GM12874 (cell line): Measurements from ENCODE around the gene ACSF2.

Experiments used
- TF ChIP-seq, protein P1 (sequence below): IDR thresholded peaks from 2 replicates; pipeline ENCODE4 v1.5.1; 2011; ENCODE audit warnings: low read depth, mild to moderate bottlenecking, control low read depth, low read length, moderate library complexity; ENCODE audit not compliant: insufficient read depth

The ACSF2 gene

DNA sequence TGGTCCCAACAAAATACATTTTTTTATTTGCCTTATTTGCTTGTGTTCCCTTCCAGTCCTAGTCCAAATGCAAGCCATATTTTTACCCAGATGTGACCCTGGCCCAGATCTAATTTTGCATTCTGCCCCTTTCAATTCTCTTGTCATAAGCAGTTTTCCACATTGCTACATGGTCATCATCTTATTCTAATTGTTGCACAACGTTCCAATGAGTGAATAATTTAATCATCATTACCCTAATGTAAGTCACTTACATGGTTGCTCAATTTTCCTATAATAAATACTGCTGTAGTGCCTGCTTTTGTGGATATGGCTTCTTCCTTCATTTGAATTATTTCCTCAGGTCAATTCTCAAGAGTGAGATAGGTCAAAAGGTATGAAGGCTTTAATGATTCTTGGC is 65.5 kb downstream of the ACSF2 start:
- TF ChIP-seq, protein P1, sequence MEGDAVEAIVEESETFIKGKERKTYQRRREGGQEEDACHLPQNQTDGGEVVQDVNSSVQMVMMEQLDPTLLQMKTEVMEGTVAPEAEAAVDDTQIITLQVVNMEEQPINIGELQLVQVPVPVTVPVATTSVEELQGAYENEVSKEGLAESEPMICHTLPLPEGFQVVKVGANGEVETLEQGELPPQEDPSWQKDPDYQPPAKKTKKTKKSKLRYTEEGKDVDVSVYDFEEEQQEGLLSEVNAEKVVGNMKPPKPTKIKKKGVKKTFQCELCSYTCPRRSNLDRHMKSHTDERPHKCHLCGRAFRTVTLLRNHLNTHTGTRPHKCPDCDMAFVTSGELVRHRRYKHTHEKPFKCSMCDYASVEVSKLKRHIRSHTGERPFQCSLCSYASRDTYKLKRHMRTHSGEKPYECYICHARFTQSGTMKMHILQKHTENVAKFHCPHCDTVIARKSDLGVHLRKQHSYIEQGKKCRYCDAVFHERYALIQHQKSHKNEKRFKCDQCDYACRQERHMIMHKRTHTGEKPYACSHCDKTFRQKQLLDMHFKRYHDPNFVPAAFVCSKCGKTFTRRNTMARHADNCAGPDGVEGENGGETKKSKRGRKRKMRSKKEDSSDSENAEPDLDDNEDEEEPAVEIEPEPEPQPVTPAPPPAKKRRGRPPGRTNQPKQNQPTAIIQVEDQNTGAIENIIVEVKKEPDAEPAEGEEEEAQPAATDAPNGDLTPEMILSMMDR, result no peak

DNA sequence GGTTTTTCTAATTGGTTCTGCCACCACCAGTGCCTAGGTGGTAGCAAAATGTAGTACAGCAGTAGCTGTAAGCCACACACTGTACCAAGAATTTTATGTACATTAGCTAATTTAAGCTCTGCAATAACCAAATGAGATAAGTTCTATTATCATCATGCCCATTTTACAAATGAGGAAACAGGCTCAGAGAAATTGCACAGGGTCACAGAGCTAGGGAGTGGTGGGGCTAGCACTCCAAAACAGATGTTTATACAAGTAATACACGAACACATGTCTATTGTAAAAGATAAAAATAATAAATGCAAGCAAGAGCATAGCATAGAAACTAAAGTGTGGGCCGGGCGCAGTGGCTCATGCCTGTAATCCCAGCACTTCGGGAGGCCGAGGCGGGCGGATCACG is 66.2 kb downstream of the ACSF2 start:
- TF ChIP-seq, protein P1, result no peak

DNA sequence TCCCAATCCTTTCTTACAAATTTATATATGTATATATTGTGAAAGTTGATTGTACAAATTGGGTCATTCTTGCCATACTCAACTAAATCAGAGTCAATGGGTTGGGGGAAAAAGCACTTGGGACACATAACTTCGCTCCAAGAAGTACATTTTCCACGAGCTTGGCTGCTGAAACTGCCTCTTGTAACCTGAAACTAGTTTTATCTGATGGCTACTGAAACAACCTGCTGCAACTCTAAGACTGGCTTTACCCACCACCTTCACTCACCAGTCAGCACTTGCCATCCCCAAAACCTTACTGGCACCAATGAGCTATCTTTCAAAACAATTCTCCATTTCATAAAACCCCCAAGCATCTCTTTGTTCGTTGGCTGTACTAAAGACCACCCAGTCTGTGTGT is 67.7 kb downstream of the ACSF2 start:
- TF ChIP-seq, protein P1, result no peak

DNA sequence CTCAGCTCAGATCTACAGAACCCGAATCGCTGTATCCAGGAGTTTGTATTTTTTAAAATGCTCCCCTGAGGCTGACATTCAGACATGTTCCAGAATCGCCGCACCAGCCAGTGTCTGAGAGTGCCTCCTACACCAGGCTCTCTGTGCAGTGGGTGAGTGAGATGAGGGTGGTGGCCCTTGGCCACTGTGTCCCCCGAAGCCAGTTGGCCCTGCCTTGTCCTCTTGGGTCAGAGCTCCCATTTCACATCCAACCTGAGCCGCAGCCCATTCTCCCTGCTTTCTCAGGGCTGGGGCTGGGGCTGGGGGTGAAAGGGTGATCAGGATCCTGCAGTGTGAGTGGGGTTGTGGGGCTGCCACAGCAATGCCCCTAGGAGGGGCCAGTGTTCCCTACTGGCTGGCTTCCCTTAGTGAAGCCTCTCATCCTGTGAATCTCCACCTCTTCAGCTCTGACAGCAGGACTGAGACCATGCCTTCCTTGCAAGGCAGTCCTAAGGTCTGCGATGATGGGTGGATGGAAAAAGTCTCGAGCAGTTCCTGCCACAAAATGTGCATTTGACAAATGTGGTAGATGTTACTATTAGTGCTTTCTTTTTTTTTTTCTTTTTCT is 69.3 kb downstream of the ACSF2 start:
- TF ChIP-seq, protein P1, result no peak

DNA sequence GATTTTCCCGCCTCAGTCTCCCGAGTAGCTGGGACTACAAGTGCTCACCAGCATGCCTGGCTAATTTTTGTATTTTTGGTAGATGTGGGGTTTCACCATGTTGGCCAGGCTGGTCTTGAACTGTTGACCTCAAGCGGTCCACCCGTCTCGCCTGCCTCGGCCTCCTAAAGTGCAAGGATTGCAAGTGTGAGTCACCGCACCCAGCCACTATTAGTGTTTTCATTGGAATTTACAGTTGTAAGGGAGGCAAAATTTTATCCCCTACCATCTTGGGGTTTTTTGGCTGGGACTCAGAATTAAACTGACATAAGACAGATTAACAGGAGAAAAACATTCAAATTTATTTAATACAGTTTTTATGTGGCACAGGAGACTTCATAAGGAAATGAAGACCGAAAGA is 69.9 kb downstream of the ACSF2 start:
- TF ChIP-seq, protein P1, result no peak

DNA sequence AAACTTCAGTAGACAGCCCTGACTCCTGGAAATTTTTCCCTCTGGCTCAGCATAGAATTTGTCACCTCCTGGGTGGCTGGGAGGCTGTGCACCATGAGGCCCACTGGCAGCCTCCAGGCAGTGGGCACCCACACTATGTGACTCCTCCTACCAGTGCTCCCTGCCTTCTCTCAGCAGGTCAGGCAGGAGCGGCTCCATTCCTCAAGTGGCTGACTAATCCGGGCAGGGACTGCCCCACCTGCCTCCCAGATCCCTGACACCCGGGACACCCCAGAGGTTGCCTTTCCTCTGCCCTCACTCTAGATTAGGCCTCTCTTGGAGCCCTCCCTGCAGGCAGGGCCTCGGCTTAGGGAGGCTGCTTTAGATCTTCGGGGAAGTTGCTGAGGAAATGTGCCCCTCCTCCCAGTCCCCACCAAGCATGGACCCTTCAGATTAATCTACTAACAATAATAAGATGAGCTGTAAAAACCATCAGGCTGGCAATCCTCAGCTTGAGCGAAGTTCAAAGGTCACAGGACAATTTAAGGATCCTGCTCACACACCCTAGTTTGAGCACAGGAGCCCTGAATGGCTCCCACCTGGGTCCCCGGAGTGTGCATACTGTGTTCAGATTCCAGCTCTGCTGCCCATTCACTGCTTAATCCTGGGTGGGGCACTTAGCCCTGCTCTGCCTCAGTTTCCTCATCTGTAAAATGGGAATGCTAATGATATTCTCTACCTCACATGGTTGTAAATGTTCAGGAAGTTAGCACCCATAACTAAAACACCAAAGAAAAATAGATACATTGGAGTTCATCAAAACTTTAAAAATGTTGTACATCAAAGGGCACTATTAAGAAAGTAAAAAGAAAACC is 72.2 kb downstream of the ACSF2 start:
- TF ChIP-seq, protein P1, result no peak

DNA sequence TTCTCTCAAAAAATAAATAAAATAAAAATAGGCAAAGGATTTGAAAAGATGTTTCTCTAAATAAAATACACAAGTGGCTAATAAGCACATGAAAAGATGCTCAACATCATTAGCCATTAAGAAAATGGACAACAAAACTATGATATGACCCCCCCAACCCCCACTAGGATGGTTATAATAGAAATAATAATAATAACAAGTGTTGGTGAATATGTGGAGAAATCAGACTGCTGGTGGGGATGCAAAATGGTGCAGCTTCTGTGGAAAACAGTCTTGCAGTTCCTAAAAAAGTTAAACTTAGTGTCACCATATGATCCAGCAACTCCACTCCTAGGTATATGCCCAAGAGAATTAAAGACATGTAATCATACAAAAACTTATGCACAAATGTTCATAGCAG is 73.3 kb downstream of the ACSF2 start:
- TF ChIP-seq, protein P1, result no peak
